Femur (tissue), 1 donor: ENCODE measurements around the gene WDR26.
"Not testable (repeated sequence)": the region's sequence is repeated elsewhere in the genome, so short reads cannot be mapped to it uniquely, and the experiment has no call there.

Experiments used
- DNase-seq: peaks from one replicate; pipeline ENCODE4 v3.0.0-alpha.2; 2017

WDR26 gene

DNA sequence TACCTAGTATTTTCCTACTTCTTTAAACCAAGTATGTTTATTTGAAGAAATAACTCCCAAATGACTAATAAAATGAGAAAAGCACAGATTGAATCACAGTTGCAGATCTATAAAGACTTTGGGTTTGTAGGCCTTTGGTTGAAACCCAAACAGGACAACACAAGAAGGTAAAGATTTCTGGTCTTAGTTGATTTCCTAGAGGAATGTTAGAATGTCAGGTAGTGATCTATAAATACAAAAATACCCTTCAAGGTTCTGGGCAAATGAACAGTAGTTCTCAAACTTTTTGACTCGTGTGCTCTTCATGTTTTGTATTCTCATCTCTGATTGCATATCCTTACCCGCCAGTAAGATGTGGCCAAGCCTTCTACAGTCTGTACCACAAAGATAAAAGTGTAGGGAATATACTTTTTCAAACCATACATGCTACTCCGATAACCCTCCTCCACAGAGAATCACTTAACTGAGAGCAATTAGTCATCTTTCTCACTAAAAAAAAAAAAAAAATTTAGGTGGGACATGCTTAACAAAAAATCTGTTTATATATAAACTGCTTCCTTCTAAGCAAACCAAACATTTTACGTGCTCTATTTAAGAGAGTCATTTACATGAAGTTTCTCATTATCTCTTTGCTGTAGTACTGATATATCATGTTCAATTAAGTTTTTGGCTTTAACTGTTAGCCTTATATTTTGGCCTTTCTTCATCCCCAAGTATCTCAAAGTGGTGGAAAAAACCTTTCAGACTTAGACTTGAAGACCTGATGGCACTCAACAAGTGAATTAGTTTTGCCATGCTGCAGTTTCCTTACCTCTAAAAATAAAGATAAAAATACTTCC is 42.0 kb downstream of the WDR26 start:
- DNase-seq = no peak

DNA sequence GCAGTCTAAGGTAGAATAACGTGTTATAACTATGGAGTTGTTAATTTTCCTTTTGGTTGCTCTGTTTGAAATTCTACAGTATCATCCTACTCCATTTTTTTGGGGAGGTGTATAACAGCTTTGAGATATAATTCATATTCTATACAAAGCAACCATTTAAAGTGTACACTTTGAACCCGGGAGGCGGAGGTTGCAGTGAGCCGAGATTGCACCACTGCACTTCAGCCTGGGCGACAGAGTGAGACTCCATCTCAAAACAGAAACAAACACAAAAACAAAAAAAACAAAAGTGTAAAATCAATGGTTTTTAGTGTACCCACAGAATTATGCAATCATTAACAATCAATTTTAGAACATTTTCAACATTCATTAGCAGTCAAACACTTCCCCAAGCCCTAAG is 44.1 kb downstream of the WDR26 start:
- DNase-seq = no peak

GRCh38 chr1:224387943-224388342 is 46.7 kb downstream of the WDR26 start:
- DNase-seq = no peak

- no peak for DNase-seq
Measured at GRCh38 chr1:224387302-224387912, 47.2 kb downstream of the WDR26 start.

GRCh38 chr1:224383218-224383617 is 51.4 kb downstream of the WDR26 start:
- no peak for DNase-seq

DNA sequence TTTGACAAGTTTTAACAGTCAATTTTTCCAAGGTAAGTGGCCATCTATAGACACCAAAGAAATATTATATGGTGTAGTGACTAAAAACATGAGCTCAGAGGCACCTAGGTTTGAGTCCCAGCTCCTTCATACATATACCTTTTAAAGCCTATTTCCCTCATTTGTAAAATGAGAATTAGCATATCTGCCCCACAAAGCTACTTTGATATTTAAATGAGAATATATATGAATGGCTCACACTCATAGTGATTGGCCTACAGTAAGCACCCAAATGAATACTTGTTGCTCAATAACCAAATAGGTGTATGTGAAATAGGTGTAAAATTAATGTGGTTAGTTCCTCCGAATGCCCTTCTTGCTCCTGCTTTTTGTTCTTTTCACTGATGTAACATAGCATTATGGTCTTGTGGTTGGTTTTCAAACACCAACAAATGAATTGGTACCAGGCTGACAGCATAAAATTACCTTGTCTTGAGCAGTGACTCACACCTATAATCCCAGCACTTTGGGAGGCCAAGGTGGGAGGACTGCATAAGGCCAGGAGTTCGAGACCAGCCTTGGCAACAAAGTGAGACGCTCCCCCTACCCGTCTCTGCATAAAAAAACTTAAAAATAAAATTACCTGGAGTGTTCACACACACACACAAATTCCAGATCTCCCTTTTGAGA is 52.6 kb downstream of the WDR26 start:
- DNase-seq = no peak

GRCh38 chr1:224380003-224380402 is 54.6 kb downstream of the WDR26 start:
- DNase-seq = no peak

- no peak for DNase-seq
Measured at GRCh38 chr1:224378855-224379631, 55.6 kb downstream of the WDR26 start.

- DNase-seq = no peak
Measured at GRCh38 chr1:224377676-224378006, 57.0 kb downstream of the WDR26 start.

DNA sequence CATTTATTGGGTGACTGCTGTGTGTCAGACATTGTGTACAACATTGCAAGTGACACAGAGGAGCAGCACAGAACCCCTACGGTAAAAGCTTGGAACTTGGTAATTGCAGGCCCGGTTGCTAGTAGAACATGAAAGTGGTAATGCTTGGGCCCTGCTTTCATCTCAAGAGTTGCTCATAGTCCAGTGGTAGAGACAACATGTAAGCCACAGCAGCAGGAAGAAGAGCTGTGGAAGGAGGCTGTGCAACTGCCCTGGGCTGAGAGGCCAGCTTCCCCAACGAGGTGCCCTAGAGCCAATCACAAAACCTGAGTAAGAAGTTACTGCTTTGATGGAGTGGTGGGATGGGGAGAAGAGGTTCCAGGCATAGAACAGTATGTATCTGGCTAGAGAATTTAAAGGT is 59.5 kb downstream of the WDR26 start:
- DNase-seq = no peak

GRCh38 chr1:224373008-224373590 is 61.5 kb downstream of the WDR26 start:
- no peak for DNase-seq

DNA sequence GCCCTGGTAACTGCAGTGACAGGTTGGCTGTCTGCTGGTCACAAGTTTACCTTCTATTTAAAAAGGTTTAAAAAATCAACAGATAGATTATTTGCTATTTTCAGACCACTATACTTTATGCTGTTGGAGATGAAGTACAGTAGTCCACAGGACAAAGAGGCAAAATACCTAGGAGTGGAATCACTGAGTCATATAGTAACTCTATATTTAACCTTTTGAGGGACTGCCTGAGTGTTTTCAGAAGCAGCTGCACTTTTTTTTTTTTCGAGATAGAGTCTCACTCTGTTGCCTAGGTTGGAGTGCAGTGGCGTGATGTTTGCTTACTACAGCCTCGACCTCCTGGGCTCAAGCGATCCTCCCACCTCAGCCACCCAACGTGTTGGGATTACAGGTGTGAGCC is 66.2 kb downstream of the WDR26 start:
- DNase-seq = no peak

GRCh38 chr1:224359207-224359606 is 75.4 kb downstream of the WDR26 start:
- no peak for DNase-seq

DNA sequence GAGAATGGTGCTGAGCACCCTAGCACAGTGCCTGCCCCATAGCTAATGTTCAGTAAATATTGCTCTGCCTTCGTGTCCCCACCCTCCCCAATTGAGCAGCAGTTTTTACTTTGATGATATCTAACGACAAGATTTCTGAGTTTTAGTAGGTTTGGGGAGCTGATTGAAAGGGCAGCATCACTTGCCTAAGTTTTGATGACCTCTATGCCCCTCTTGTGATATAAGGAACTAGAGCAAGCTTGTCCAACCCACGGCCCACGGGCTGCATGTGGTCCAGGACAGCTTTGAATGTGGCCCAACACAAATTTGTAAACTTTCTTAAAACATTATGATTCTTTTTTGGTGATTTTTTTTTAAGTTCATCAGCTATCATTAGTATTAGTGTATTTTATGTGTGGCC is 76.4 kb downstream of the WDR26 start:
- no peak for DNase-seq

GRCh38 chr1:224357626-224358124 is 76.9 kb downstream of the WDR26 start:
- no peak for DNase-seq

- peak; percentile 94 for DNase-seq
Measured at GRCh38 chr1:224356685-224357625, 77.6 kb downstream of the WDR26 start, which contains the start of gene CNIH4. CNIH4 (plus strand) TSS chr1:224356879; CDS start chr1:224356925, 46 bp downstream.

DNA sequence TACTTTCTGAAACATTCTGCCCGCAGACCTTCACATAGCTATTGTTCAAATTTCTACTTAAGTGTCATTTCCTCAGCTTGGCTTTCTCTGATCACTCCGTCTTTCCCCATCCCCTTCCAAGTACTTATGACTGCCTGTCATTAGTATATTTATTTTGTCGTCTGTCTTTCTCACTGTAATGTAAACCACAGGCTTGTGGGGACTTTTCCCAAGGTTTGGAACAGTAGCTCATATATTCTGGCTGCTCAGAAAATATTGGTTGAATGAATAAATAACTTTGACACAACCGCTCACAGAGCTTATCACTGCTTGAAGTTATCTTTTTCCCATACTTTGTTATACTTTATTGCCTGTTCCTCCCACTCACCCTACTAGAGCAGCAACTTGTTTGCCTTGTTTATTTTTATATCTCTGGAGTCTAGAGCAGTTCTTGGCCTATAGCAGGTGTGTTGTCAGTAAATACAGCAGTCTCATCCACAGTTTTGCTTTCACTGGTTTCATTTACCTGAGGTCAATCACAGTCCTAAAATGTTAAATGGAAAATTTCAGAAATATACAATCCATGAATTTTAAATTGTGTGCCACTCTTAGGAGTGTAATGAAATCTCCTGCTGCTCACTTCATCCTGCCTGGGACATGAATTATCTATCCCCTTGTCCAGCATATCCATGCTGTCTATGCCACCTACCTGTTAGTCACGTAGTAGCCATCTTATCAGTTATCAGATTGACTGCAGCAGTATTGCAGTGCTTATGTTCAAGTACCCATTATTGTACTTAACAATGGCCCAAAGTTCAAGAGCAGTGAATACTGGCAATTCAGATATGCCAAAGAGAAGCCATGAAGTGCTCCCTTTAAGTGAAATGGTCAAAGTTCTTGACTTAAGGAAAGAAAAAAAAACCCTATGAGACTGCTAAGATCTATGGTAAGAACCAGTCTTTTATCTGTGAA is 80.3 kb downstream of the WDR26 start:
- no peak for DNase-seq

GRCh38 chr1:224352436-224353085 is 82.0 kb downstream of the WDR26 start:
- DNase-seq = not testable (repeated sequence)

- not testable (repeated sequence) for DNase-seq
Measured at GRCh38 chr1:224349716-224350115, 84.9 kb downstream of the WDR26 start.

DNA sequence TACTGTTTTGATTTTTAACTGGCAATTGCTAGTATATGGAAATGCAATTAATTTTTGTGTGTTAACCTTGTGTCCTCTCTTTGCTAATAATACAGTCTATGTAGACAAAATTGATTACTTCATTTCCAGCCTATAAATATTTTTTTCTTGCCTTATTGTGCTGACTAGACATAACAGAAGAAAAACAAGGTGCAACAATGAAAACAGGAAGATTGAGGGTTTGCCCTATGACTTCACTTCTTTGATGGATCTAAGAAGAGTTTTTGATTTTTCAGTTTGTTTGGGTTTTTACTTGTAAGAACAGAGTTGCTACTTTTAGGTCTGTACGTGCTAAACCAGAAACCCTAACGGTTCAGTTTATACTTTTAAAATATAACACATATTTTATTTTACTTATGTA is 86.5 kb downstream of the WDR26 start:
- no peak for DNase-seq
